Activated CD4-positive, alpha-beta T cell treated with anti-CD3 and anti-CD28 coated beads, Interleukin-2, amount 50 U/mL, for 4 hours (primary cell): Measurements from ENCODE around the gene RADIL.

Experiments
- DNase-seq, 2 experiments: peaks; one replicate each; pipeline ENCODE4 v3.0.0-alpha.2; 2020

RADIL gene

GRCh38 chr7:4882169-4883032 is 1.1 kb downstream of the RADIL start:
- no peak for DNase-seq

GRCh38 chr7:4880218-4880617 is 3.3 kb downstream of the RADIL start:
- DNase-seq = no peak

- no peak for DNase-seq
Measured at GRCh38 chr7:4879396-4880081, 4.0 kb downstream of the RADIL start.

- no peak for DNase-seq
Measured at GRCh38 chr7:4878336-4879335, 4.9 kb downstream of the RADIL start.

GRCh38 chr7:4876586-4876985 is 6.9 kb downstream of the RADIL start:
- DNase-seq = no peak

GRCh38 chr7:4875391-4875790 is 8.1 kb downstream of the RADIL start:
- no peak for DNase-seq

- DNase-seq = no peak
Measured at GRCh38 chr7:4873071-4873944, 10.2 kb downstream of the RADIL start.

- no peak for DNase-seq
Measured at GRCh38 chr7:4871930-4872675, 11.4 kb downstream of the RADIL start.

- DNase-seq = no peak
Measured at GRCh38 chr7:4871056-4871680, 12.3 kb downstream of the RADIL start.

GRCh38 chr7:4868493-4868892 is 15.0 kb downstream of the RADIL start:
- DNase-seq = no peak

GRCh38 chr7:4866528-4867496 is 16.7 kb downstream of the RADIL start:
- no peak for DNase-seq

GRCh38 chr7:4862156-4862555 is 21.4 kb downstream of the RADIL start:
- no peak for DNase-seq

- DNase-seq = no peak
Measured at GRCh38 chr7:4861673-4862072, 21.8 kb downstream of the RADIL start, which contains the start of gene PAPOLB. Gene PAPOLB (minus strand): TSS chr7:4862030. CDS start chr7:4861810, 220 bp downstream.

- no peak for DNase-seq
Measured at GRCh38 chr7:4861227-4861626, 22.3 kb downstream of the RADIL start.

- no peak for DNase-seq
Measured at GRCh38 chr7:4857189-4857588, 26.3 kb downstream of the RADIL start.

- no peak for DNase-seq
Measured at GRCh38 chr7:4856336-4857057, 27.0 kb downstream of the RADIL start.

GRCh38 chr7:4854916-4855315 is 28.6 kb downstream of the RADIL start:
- DNase-seq = no peak
